Measurements from ENCODE around the gene GLIPR1.

The GLIPR1 gene

GRCh38 chr12:75525263-75525662 lies 44.7 kb downstream of the GLIPR1 start:
- Histone ChIP-seq H3K27me3 (replicated peaks; ENCODE audit: insufficient read depth, low read length) (no peaks in the 10 kb centered on the region), H3K4me2 (ENCODE audit: low read depth, low read length) (no peak overlapping the region), H3K36me3 (replicated peaks; ENCODE audit: insufficient read depth, low read length) (no peaks in the 10 kb centered on the region), H3K4me1 (ENCODE audit: low read length) (0 out of 2 replicates have a peak, but pooled peaks cover 3% of the 10 kb centered on the region), H3F3A (ENCODE audit: insufficient read depth, low read length) (peaks cover 9% of the 10 kb centered on the region), H3K9ac (ENCODE audit: low read length) (no peak overlapping the region), H2AFZ (ENCODE audit: low read length) (no peak overlapping the region), H3K79me2 (ENCODE audit: low read length) (no peaks in the 10 kb centered on the region), H4K20me1 (ENCODE audit: insufficient read depth, low read length) (no peaks in the 10 kb centered on the region), H3K27ac (ENCODE audit: low read length) (no peak overlapping the region), H3K4me3 (ENCODE audit: low read length) (no peak overlapping the region), H3K9me2 (replicated peaks; ENCODE audit: insufficient read depth, low read length) (no peaks in the 10 kb centered on the region), H3K9me3 (replicated peaks; ENCODE audit: insufficient read depth, low read length) (no peaks in the 10 kb centered on the region)
- no peak for DNase-seq
- TF ChIP-seq CTCF (IDR thresholded peaks at IDR 0.05; ENCODE audit: low read length) (no peak), EZH2phosphoT487 (IDR thresholded peaks at IDR 0.05; ENCODE audit: low read length) (no peak), EZH2 (optimal IDR thresholded peaks at IDR 0.05; ENCODE audit: low read depth, low read length) (no peak)

- Histone ChIP-seq H3K9me3 (replicated peaks; ENCODE audit: insufficient read depth, low read length) (no peaks in the 10 kb centered on the region), H3K27me3 (replicated peaks; ENCODE audit: insufficient read depth, low read length) (no peaks in the 10 kb centered on the region), H3K36me3 (replicated peaks; ENCODE audit: insufficient read depth, low read length) (no peaks in the 10 kb centered on the region), H3K4me2 (ENCODE audit: low read depth, low read length) (peak overlapping the region; percentile 59; the same call in 1 of the 2 replicates), H2AFZ (ENCODE audit: low read length) (no peak overlapping the region), H3F3A (ENCODE audit: insufficient read depth, low read length) (peaks cover 9% of the 10 kb centered on the region), H3K79me2 (ENCODE audit: low read length) (no peaks in the 10 kb centered on the region), H4K20me1 (ENCODE audit: insufficient read depth, low read length) (no peaks in the 10 kb centered on the region), H3K4me1 (ENCODE audit: low read length) (0 out of 2 replicates have a peak, but pooled peaks cover 3% of the 10 kb centered on the region), H3K4me3 (ENCODE audit: low read length) (no peak overlapping the region), H3K9ac (ENCODE audit: low read length) (no peak overlapping the region), H3K27ac (ENCODE audit: low read length) (peak overlapping the region; percentile 38; the same call in 1 of the 2 replicates), H3K9me2 (replicated peaks; ENCODE audit: insufficient read depth, low read length) (no peaks in the 10 kb centered on the region)
- TF ChIP-seq EZH2 (optimal IDR thresholded peaks at IDR 0.05; ENCODE audit: low read depth, low read length) (no peak), EZH2phosphoT487 (IDR thresholded peaks at IDR 0.05; ENCODE audit: low read length) (no peak), CTCF (IDR thresholded peaks at IDR 0.05; ENCODE audit: low read length) (peak; percentile 72)
- peak; percentile 78 for DNase-seq
Measured at GRCh38 chr12:75526655-75527511, 46.3 kb downstream of the GLIPR1 start.

- Histone ChIP-seq H3K9me3 (replicated peaks; ENCODE audit: insufficient read depth, low read length) (no peaks in the 10 kb centered on the region), H3K79me2 (ENCODE audit: low read length) (no peaks in the 10 kb centered on the region), H3K27me3 (replicated peaks; ENCODE audit: insufficient read depth, low read length) (no peaks in the 10 kb centered on the region), H2AFZ (ENCODE audit: low read length) (no peak overlapping the region), H3K9ac (ENCODE audit: low read length) (no peak overlapping the region), H3K9me2 (replicated peaks; ENCODE audit: insufficient read depth, low read length) (no peaks in the 10 kb centered on the region), H3F3A (ENCODE audit: insufficient read depth, low read length) (peaks cover 9% of the 10 kb centered on the region), H3K4me2 (ENCODE audit: low read depth, low read length) (no peak overlapping the region), H3K27ac (ENCODE audit: low read length) (no peak overlapping the region), H3K4me3 (ENCODE audit: low read length) (no peak overlapping the region), H3K4me1 (ENCODE audit: low read length) (0 out of 2 replicates have a peak, but pooled peaks cover 3% of the 10 kb centered on the region), H4K20me1 (ENCODE audit: insufficient read depth, low read length) (no peaks in the 10 kb centered on the region), H3K36me3 (replicated peaks; ENCODE audit: insufficient read depth, low read length) (no peaks in the 10 kb centered on the region)
- no peak for DNase-seq
- TF ChIP-seq CTCF (IDR thresholded peaks at IDR 0.05; ENCODE audit: low read length) (no peak), EZH2phosphoT487 (IDR thresholded peaks at IDR 0.05; ENCODE audit: low read length) (no peak), EZH2 (optimal IDR thresholded peaks at IDR 0.05; ENCODE audit: low read depth, low read length) (no peak)
Measured at GRCh38 chr12:75528272-75528671, 47.7 kb downstream of the GLIPR1 start.

Data from MM.1S (cell line).